CD4-positive, CD25-positive, alpha-beta regulatory T cell (primary cell): ENCODE results near the gene SPINT1. TPM values are rescaled to one million over a fixed set of nuclear protein-coding genes. Genes with fewer than 3 reads are reported as not detected.

Source experiments
- ATAC-seq, 2 donors: fragments of 150-1000 bp; cut with Tn5 transposase; one replicate each; pipeline ENCODE4 v1.10.0; 2021; ENCODE audit warnings: low read depth in 2 of 2, moderate number of reproducible peaks in 2 of 2, moderate library complexity in 1 of 2
- DNase-seq, 3 donors: peaks; one replicate each; pipeline versions ENCODE4 v3.0.0 to v3.0.0-alpha.2; 2012 to 2022; ENCODE audit warnings: mixed read lengths in 1 of 3
- H3K27ac ChIP-seq: one replicate; pipeline ENCODE4 v1.7.0; 2013; ENCODE audit warnings: mild to moderate bottlenecking, low read length; ENCODE audit not compliant: insufficient read depth, poor library complexity, severe bottlenecking
- H3K27me3 ChIP-seq: one replicate; pipeline ENCODE4 v1.7.0; 2013; ENCODE audit warnings: low read length; ENCODE audit not compliant: control insufficient read depth, insufficient read depth
- H3K36me3 ChIP-seq: one replicate; pipeline ENCODE4 v1.7.0; 2013; ENCODE audit warnings: mild to moderate bottlenecking, low read length, moderate library complexity; ENCODE audit not compliant: control insufficient read depth, insufficient read depth
- H3K4me1 ChIP-seq: 2 replicates; pipeline ENCODE4 v1.7.0; 2013; ENCODE audit warnings: mild to moderate bottlenecking, low read length; ENCODE audit not compliant: insufficient read depth, control insufficient read depth, poor library complexity, severe bottlenecking
- H3K4me3 ChIP-seq: one replicate; pipeline ENCODE4 v1.7.0; 2013; ENCODE audit warnings: low read depth, mild to moderate bottlenecking, low read length, moderate library complexity
- H3K9me3 ChIP-seq, 2 experiments: 1 replicate in 1 of 2; 2 replicates in 1 of 2; pipeline ENCODE4 v1.7.0; 2013; ENCODE audit warnings: low read length in 2 of 2, mild to moderate bottlenecking in 1 of 2, moderate library complexity in 1 of 2; ENCODE audit not compliant: control insufficient read depth in 2 of 2
- H3K27ac Mint-ChIP-seq, 3 donors: one replicate each; pipeline ENCODE4 v1.8.0; 2020 to 2022; ENCODE audit warnings: mild to moderate bottlenecking in 3 of 3, mixed read lengths in 3 of 3, moderate library complexity in 2 of 3
- H3K27me3 Mint-ChIP-seq: one replicate; pipeline ENCODE4 v1.8.0; 2022; ENCODE audit warnings: mild to moderate bottlenecking, mixed read lengths
- H3K36me3 Mint-ChIP-seq: one replicate; pipeline ENCODE4 v1.8.0; 2020; ENCODE audit warnings: mixed read lengths
- H3K4me1 Mint-ChIP-seq, 4 donors: one replicate each; pipeline ENCODE4 v1.8.0; 2020 to 2022; ENCODE audit warnings: mixed read lengths in 4 of 4, mild to moderate bottlenecking in 1 of 4
- H3K4me3 Mint-ChIP-seq, 4 donors: one replicate each; pipeline ENCODE4 v1.8.0; 2020 to 2022; ENCODE audit warnings: mild to moderate bottlenecking in 4 of 4, mixed read lengths in 4 of 4, moderate library complexity in 3 of 4
- H3K9me3 Mint-ChIP-seq, 7 donors: one replicate each; pipeline ENCODE4 v1.8.0; 2020 to 2022; ENCODE audit warnings: mixed read lengths in 7 of 7, mild to moderate bottlenecking in 3 of 7, moderate library complexity in 2 of 7
- polyA plus RNA-seq, 4 donors: library from polyadenylated mRNA; unstranded; fragments of 300-500 nt; fragmentation: Illumina TruSeq; gene quantifications; one replicate each; pipeline ENCODE4 v1.2.3, GENCODE V29; 2021
- total RNA-seq: library from RNA; stranded (reverse); gene quantifications from one replicate; pipeline ENCODE4 v1.2.3, GENCODE V29; 2022

Gene SPINT1
- total and polyA plus RNA-seq, 5 donors from 2014 or later, result 0.63 to 2.1 (median 1.9) TPM

- ATAC-seq (no peak), DNase-seq (no peak)
- Histone ChIP-seq H3K36me3 (peaks cover 45% of the 10 kb centered on the region), H3K27ac (no peak overlapping the region), H3K9me3 (no peaks in the 10 kb centered on the region), H3K27me3 (no peaks in the 10 kb centered on the region), H3K4me3 (no peak overlapping the region), H3K4me1 (peaks cover 8% of the 10 kb centered on the region)
- Mint-ChIP-seq H3K4me1 (peaks cover 6 to 52% (median 21%) of the 10 kb centered on the region in 4 donors), H3K36me3 (peaks cover 24% of the 10 kb centered on the region), H3K4me3 (no peak overlapping the region), H3K27me3 (no peaks in the 10 kb centered on the region), H3K27ac (no peak overlapping the region), H3K9me3 (no peaks in the 10 kb centered on the region)
Observed at GRCh38 chr15:40900256-40901052, 56.6 kb downstream of the SPINT1 start.

- peaks cover 41% of the 10 kb centered on the region for H3K36me3 ChIP-seq
- H3K27me3 ChIP-seq, result no peaks in the 10 kb centered on the region
- ATAC-seq, result no peak
- Mint-ChIP-seq H3K9me3 (no peaks in the 10 kb centered on the region), H3K4me3 (no peak overlapping the region), H3K36me3 (peaks cover 22% of the 10 kb centered on the region), H3K27ac (no peak overlapping the region), H3K4me1 (peaks cover 6 to 51% (median 19%) of the 10 kb centered on the region in 4 donors), H3K27me3 (no peaks in the 10 kb centered on the region)
- no peaks in the 10 kb centered on the region for H3K9me3 ChIP-seq
- no peak overlapping the region for H3K27ac ChIP-seq
- DNase-seq, result no peak
- no peak overlapping the region for H3K4me3 ChIP-seq
- H3K4me1 ChIP-seq, result peaks cover 3% of the 10 kb centered on the region
Observed at GRCh38 chr15:40901053-40901443, 57.2 kb downstream of the SPINT1 start.

GRCh38 chr15:40902605-40903561 is 59.0 kb downstream of the SPINT1 start:
- Histone ChIP-seq H3K36me3 (peaks cover 37% of the 10 kb centered on the region), H3K9me3 (no peaks in the 10 kb centered on the region), H3K27ac (no peak overlapping the region), H3K4me1 (peaks cover 19% of the 10 kb centered on the region), H3K4me3 (no peak overlapping the region), H3K27me3 (no peaks in the 10 kb centered on the region)
- Mint-ChIP-seq H3K27me3 (no peaks in the 10 kb centered on the region), H3K4me1 (peaks cover 6 to 47% (median 20%) of the 10 kb centered on the region in 4 donors), H3K9me3 (no peaks in the 10 kb centered on the region), H3K27ac (peak overlapping the region in 1 of 3 donors; percentile 86), H3K36me3 (peaks cover 20% of the 10 kb centered on the region), H3K4me3 (peak overlapping the region in 2 of 4 donors; percentile 39 to 81)
- DNase-seq (no peak), ATAC-seq (no peak)

GRCh38 chr15:40904552-40905201 is 60.8 kb downstream of the SPINT1 start:
- H3K9me3 Mint-ChIP-seq, result no peaks in the 10 kb centered on the region
- H3K9me3 ChIP-seq, result no peaks in the 10 kb centered on the region
- peak overlapping the region in 2 of 4 donors; percentile 13 to 81 for H3K4me3 Mint-ChIP-seq
- peaks cover 28% of the 10 kb centered on the region for H3K36me3 ChIP-seq
- no peaks in the 10 kb centered on the region for H3K27me3 ChIP-seq
- ATAC-seq (no peak), DNase-seq (no peak)
- no peak overlapping the region for H3K4me3 ChIP-seq
- H3K27me3 Mint-ChIP-seq, result no peaks in the 10 kb centered on the region
- peak overlapping the region in 2 of 3 donors; percentile 67 to 76 for H3K27ac Mint-ChIP-seq
- H3K4me1 Mint-ChIP-seq, result peaks cover 6 to 50% (median 26%) of the 10 kb centered on the region in 4 donors
- H3K27ac ChIP-seq, result no peak overlapping the region
- peaks cover 14% of the 10 kb centered on the region for H3K36me3 Mint-ChIP-seq
- H3K4me1 ChIP-seq, result peaks cover 23% of the 10 kb centered on the region

- Histone ChIP-seq H3K9me3 (no peaks in the 10 kb centered on the region), H3K36me3 (peaks cover 13% of the 10 kb centered on the region), H3K27me3 (no peaks in the 10 kb centered on the region), H3K4me3 (peak overlapping the region; percentile 55), H3K4me1 (peaks cover 23% of the 10 kb centered on the region), H3K27ac (peak overlapping the region; percentile 83)
- Mint-ChIP-seq H3K4me1 (peaks cover 6 to 45% (median 28%) of the 10 kb centered on the region in 4 donors), H3K9me3 (no peaks in the 10 kb centered on the region), H3K27me3 (no peaks in the 10 kb centered on the region), H3K36me3 (peaks cover 7% of the 10 kb centered on the region), H3K27ac (peak overlapping the region in 2 of 3 donors; percentile 78 to 99), H3K4me3 (peak overlapping the region; percentile 83 to 92 (median 90))
- ATAC-seq, result peak; percentile 56 to 64
- DNase-seq, result peak; percentile 68 to 73 (median 70)
Observed at GRCh38 chr15:40906091-40906990, 62.5 kb downstream of the SPINT1 start.

DNA sequence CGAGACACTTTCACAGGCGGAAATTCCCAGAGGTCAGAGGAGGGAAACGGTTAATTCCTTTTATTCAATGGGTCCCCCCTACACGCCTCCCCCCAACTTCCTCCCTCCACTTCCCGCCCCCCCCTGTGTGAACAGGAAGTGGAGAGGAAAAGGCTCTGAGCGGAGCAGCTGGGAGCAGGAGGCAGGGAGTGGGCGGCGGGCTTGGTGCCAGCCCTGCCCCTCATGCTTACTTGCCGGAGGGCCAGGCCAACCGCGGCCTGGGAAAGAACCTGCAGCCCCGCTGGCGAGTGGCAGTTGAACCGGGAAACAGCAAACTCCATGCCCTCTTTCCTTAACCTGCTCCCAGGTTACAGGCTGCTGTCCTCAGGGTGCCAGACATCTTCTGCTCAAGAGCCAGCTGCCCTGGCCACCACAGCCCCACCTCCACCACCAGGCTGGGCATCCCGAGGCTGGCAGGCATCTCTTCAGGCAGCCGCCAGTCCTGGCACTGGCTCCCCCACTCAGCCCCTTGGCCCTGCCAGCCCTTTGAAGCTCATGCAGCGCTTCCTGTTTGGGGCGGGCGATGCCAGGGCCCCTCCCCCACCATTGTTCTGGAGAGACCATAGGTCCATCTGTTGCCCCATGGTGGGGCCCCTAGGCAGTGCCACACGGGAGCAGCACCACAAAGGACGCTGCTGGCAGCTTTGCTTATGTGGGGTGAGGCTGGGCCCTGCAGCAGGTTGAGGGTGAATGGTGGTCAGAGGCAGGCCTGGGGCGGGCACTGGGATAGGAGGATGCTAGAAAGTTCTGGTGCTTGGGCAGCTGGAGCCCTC is 63.3 kb downstream of the SPINT1 start:
- H3K27ac Mint-ChIP-seq, result peak overlapping the region; percentile 88 to 99 (median 92)
- H3K4me3 Mint-ChIP-seq, result peak overlapping the region; percentile 83 to 92 (median 90)
- H3K4me1 Mint-ChIP-seq, result peaks cover 6 to 45% (median 28%) of the 10 kb centered on the region in 4 donors
- Histone ChIP-seq H3K9me3 (no peaks in the 10 kb centered on the region), H3K4me1 (peaks cover 23% of the 10 kb centered on the region), H3K27ac (peak overlapping the region; percentile 83), H3K4me3 (peak overlapping the region; percentile 55), H3K36me3 (peaks cover 13% of the 10 kb centered on the region), H3K27me3 (no peaks in the 10 kb centered on the region)
- H3K36me3 Mint-ChIP-seq, result peaks cover 7% of the 10 kb centered on the region
- peak; percentile 58 to 86 (median 70) for DNase-seq
- H3K27me3 Mint-ChIP-seq, result no peaks in the 10 kb centered on the region
- peak; percentile 58 to 62 for ATAC-seq
- no peaks in the 10 kb centered on the region for H3K9me3 Mint-ChIP-seq
